GM12878 (cell line): Measurements from ENCODE around the gene SNX13. TPM values are rescaled to one million over a fixed set of nuclear protein-coding genes. Genes with fewer than 3 reads are reported as not detected.

ENCODE experiments used
- ATAC-seq: fragments of 200-7000 bp; cut with Tn5 transposase; 3 replicates; pipeline ENCODE4 v1.9.1; 2020; ENCODE audit warnings: mild to moderate bottlenecking, moderate library complexity
- BruUV-seq: library from RNA; stranded (reverse); fragments of 400-500 nt; replicated peaks from 2 replicates; lab custom pipeline; 2021; lab: Mats Ljungman, UMichigan
- CTCF ChIA-PET: fragments of 300-600 bp; sonication (Branson Sonifier 250); formaldehyde crosslinking; extraction: SDS; loops from one replicate; lab custom pipeline; 2021; ENCODE audit warnings: inconsistent platforms; lab: Yijun Ruan, JAX
- POLR2A ChIA-PET: fragments of 350-600 bp; formaldehyde crosslinking; extraction: SDS; loops from one replicate; lab custom pipeline; 2021; ENCODE audit warnings: inconsistent platforms; lab: Charles Lee
- RAD21 ChIA-PET: fragments of 300-600 bp; sonication (Branson Sonifier 250); formaldehyde crosslinking; loops from one replicate; lab custom pipeline; 2023; ENCODE audit warnings: antibody characterized with exemption; ENCODE audit not compliant: unreplicated experiment; lab: Charles Lee
- SMC1A ChIA-PET: fragments of 300-600 bp; sonication (Branson Sonifier 250); formaldehyde crosslinking; loops from one replicate; lab custom pipeline; 2023; ENCODE audit not compliant: unreplicated experiment, uncharacterized antibody; lab: Charles Lee
- DNase-seq: peaks from one replicate; pipeline ENCODE4 v3.0.0-alpha.2; 2011; ENCODE audit warnings: low read depth, low spot score
- FAIRE-seq: peaks from 3 replicates; lab custom pipeline; 2011; peaks lifted over from hg19 to GRCh38; lab: Jason Lieb, UNC
- H2AFZ ChIP-seq: 2 replicates; pipeline ENCODE4 v1.6.0; 2011; ENCODE audit warnings: low read depth, low read length, control low read depth; ENCODE audit not compliant: control insufficient read depth
- H3K27ac ChIP-seq: 2 replicates; pipeline ENCODE4 v1.5.1; 2011; ENCODE audit warnings: control low read depth; ENCODE audit not compliant: control insufficient read depth, insufficient read depth
- H3K27me3 ChIP-seq, 2 experiments: replicated peaks in 1 of 2; 2 replicates each; pipeline versions ENCODE4 v1.6.0 to v1.6.1; 2011; ENCODE audit warnings: low read length in 1 of 2; ENCODE audit not compliant: control insufficient read depth in 2 of 2, insufficient read depth in 2 of 2
- H3K36me3 ChIP-seq, 2 experiments: 2 replicates each; pipeline ENCODE4 v1.5.1; 2011; ENCODE audit warnings: low read length in 1 of 2; ENCODE audit not compliant: control insufficient read depth in 2 of 2, insufficient read depth in 2 of 2
- H3K4me1 ChIP-seq: 2 replicates; pipeline ENCODE4 v1.6.1; 2011; ENCODE audit warnings: mild to moderate bottlenecking, low read length, moderate library complexity, mixed read lengths; ENCODE audit not compliant: control insufficient read depth, insufficient read depth
- H3K4me2 ChIP-seq: 2 replicates; pipeline ENCODE4 v1.6.0; 2011; ENCODE audit warnings: control low read depth; ENCODE audit not compliant: control insufficient read depth, insufficient read depth
- H3K4me3 ChIP-seq: fragments of 200-600 bp; sonication (generic); 2 replicates; pipeline ENCODE4 v1.5.1; 2016
- H3K79me2 ChIP-seq: 2 replicates; pipeline ENCODE4 v1.6.0; 2011; ENCODE audit warnings: low read length; ENCODE audit not compliant: control insufficient read depth, insufficient read depth
- H3K9ac ChIP-seq: 2 replicates; pipeline ENCODE4 v1.8.0; 2011; ENCODE audit warnings: low read length, control low read depth, mixed read lengths; ENCODE audit not compliant: control insufficient read depth, insufficient read depth
- H3K9me3 ChIP-seq: replicated peaks from 3 replicates; pipeline ENCODE4 v1.5.1; 2011; ENCODE audit warnings: mild to moderate bottlenecking, low read length; ENCODE audit not compliant: control insufficient read depth, insufficient read depth
- H4K20me1 ChIP-seq: 2 replicates; pipeline ENCODE4 v1.6.0; 2011; ENCODE audit not compliant: control insufficient read depth, insufficient read depth
- BACH1 ChIP-seq: fragments of 450-650 bp; IDR thresholded peaks from 2 replicates; pipeline ENCODE4 v1.6.1; 2017; ENCODE audit warnings: mild to moderate bottlenecking, borderline replicate concordance
- BCL11A ChIP-seq: IDR thresholded peaks from 2 replicates; pipeline ENCODE4 v1.6.1; 2011; ENCODE audit warnings: low read depth, low read length
- EED ChIP-seq: sonication (generic); IDR thresholded peaks from 2 replicates; pipeline ENCODE4 v1.6.1; 2016; ENCODE audit warnings: antibody characterized with exemption, low read depth
- HSF1 ChIP-seq: fragments of 150-350 bp; IDR thresholded peaks from 2 replicates; pipeline ENCODE4 v1.6.1; 2014; ENCODE audit warnings: mild to moderate bottlenecking, low read depth, low read length
- JUND ChIP-seq: IDR thresholded peaks from 2 replicates; pipeline ENCODE4 v1.6.1; 2012; ENCODE audit warnings: low read depth, mild to moderate bottlenecking, low read length, improper control_type of control experiment, moderate library complexity
- NBN ChIP-seq: fragments of 450-650 bp; IDR thresholded peaks from 2 replicates; pipeline ENCODE4 v1.6.1; 2016
- SIN3A ChIP-seq: IDR thresholded peaks from 2 replicates; pipeline ENCODE4 v1.6.1; 2012; ENCODE audit warnings: low read depth, low read length, improper control_type of control experiment
- SPI1 ChIP-seq: IDR thresholded peaks from 2 replicates; pipeline ENCODE4 v1.6.1; 2011; ENCODE audit warnings: low read depth, mild to moderate bottlenecking, low read length, moderate library complexity, borderline replicate concordance; ENCODE audit not compliant: insufficient read depth
- ZBTB4 ChIP-seq: fragments of 450-650 bp; formaldehyde crosslinking; IDR thresholded peaks from 2 replicates; pipeline ENCODE4 v1.4.0; 2022; ENCODE audit warnings: mild to moderate bottlenecking, moderate library complexity
- ZNF592 ChIP-seq: fragments of 450-650 bp; IDR thresholded peaks from 2 replicates; pipeline ENCODE4 v1.6.1; 2017; ENCODE audit warnings: mild to moderate bottlenecking, moderate library complexity
- ZNF687 ChIP-seq: fragments of 450-650 bp; IDR thresholded peaks from 2 replicates; pipeline ENCODE4 v1.6.1; 2017; ENCODE audit warnings: mild to moderate bottlenecking, moderate library complexity
- ZZZ3 ChIP-seq: IDR thresholded peaks from 2 replicates; pipeline ENCODE4 v1.6.1; 2011; ENCODE audit warnings: low read depth; ENCODE audit not compliant: control insufficient read depth, insufficient read length
- in situ Hi-C: fragments of 300-500 bp; cut with MboI; formaldehyde crosslinking; loops from 9 replicates; pipeline ENCODE4 v1.14.3; 2018; ENCODE audit warnings: mixed read lengths
- intact Hi-C: fragments of 100-400 bp; cut with micrococcal nuclease; formaldehyde crosslinking; loops from one replicate; pipeline ENCODE4 v1.14.2; 2022; ENCODE audit not compliant: unreplicated experiment
- polyA plus RNA-seq, 11 experiments: library from polyadenylated mRNA; depleted of rRNA in 4 of 11; unstranded in 6 of 11; stranded (reverse) in 5 of 11; fragments of >200 nt; fragmentation: Nextera tagmentation in 4 of 11; fragmentation: Illumina TruSeq in 1 of 11; extraction: Ambion mirVana in 4 of 11; extraction: Trizol in 1 of 11; gene quantifications; 1 replicate in 1 of 11; 2 replicates in 10 of 11; pipeline versions ENCODE4 v1.2.1 to v1.2.3, GENCODE V29; 2011 to 2016; ENCODE audit warnings: inconsistent platforms in 2 of 11, missing spikeins in 2 of 11, low read depth in 1 of 11
- total RNA-seq, 4 experiments: library from RNA; depleted of rRNA in 3 of 4; stranded (reverse); fragments of >200 nt in 3 of 4; fragmentation: Illumina TruSeq in 1 of 4; extraction: Trizol in 1 of 4; gene quantifications; 2 replicates each; pipeline versions ENCODE4 v1.2.1 to v1.2.3, GENCODE V29; 2013 to 2021

Gene SNX13
- total and polyA plus RNA-seq, 10 of the 15 experiments (the other 5 are each of a cell fraction or from before 2014, with no cell fraction given): 2.2 to 17.1 (median 11.9) TPM

- in situ Hi-C loops: no loop called here
- H3K4me3 ChIP-seq: no peak overlapping the region
- DNase-seq (no peak), ATAC-seq (no peak), FAIRE-seq (peak; percentile 13)
- 0 out of 4 replicates have a peak, but pooled peaks cover 1 to 2% of the 10 kb centered on the region in 2 experiments for H3K36me3 ChIP-seq
- H3K27ac ChIP-seq: no peak overlapping the region
- intact Hi-C loops: no loop called here
- H3K9me3 ChIP-seq: no peaks in the 10 kb centered on the region; the same call in 2 of the 3 replicates
- ChIA-PET RAD21 (no interaction called here), POLR2A (no interaction called here), SMC1A (interaction anchor here (0.6 to 0.7 kb wide), 2 partner anchors 26 to 905 kb away, joined by 3 read pairs; no protein-coding TSS in a partner anchor), CTCF (interaction anchor here (1.5 kb wide), 1 partner anchor 94 kb away, joined by 4 read pairs; no protein-coding TSS in a partner anchor)
- no peak overlapping the region for H3K9ac ChIP-seq
- BruUV-seq: no TSS peak
- H3K79me2 ChIP-seq: no peaks in the 10 kb centered on the region
- no peaks in the 10 kb centered on the region for H4K20me1 ChIP-seq
- H3K4me2 ChIP-seq: no peak overlapping the region
- no peak overlapping the region for H2AFZ ChIP-seq
- H3K27me3 ChIP-seq: no peaks in the 10 kb centered on the region
- H3K4me1 ChIP-seq: no peaks in the 10 kb centered on the region
- TF ChIP-seq EED: no peak
- no peak for TF ChIP-seq ZNF687
- no peak for TF ChIP-seq BACH1
- no peak for TF ChIP-seq HSF1
- no peak for TF ChIP-seq NBN
- TF ChIP-seq ZNF592: no peak
- TF ChIP-seq ZZZ3: no peak
- no peak for TF ChIP-seq BCL11A
- TF ChIP-seq SPI1: no peak
- TF ChIP-seq SIN3A: no peak
- TF ChIP-seq JUND: no peak
- TF ChIP-seq ZBTB4 (CRISPR knock-in tag): no peak
These were observed 76.5 kb downstream of the SNX13 start for GRCh38 chr7:17863809-17864143.
